GF-D8 (cell line): ENCODE measurements around the gene AIM2.
A peak's percentile ranks its signal among the peaks of the same experiment; 100 is the strongest.
"Not testable (repeated sequence)": the region's sequence is repeated elsewhere in the genome, so short reads cannot be mapped to it uniquely, and the experiment has no call there.

ENCODE experiments used
- DNase-seq: peaks from one replicate; lab custom pipeline; 2025; lab: John Stamatoyannopoulos, UW

Gene AIM2

GRCh38 chr1:159076438-159077119 lies at the start of gene AIM2:
AIM2 (minus strand) TSS chr1:159076766; CDS start chr1:159073499, 3,267 bp downstream.
- DNase-seq: peak; percentile 74

GRCh38 chr1:159123587-159123986 lies 47.0 kb upstream of the AIM2 start:
- no peak for DNase-seq

GRCh38 chr1:159122005-159122621 lies 45.5 kb upstream of the AIM2 start:
- no peak for DNase-seq

GRCh38 chr1:159121526-159121925 lies 45.0 kb upstream of the AIM2 start:
- no peak for DNase-seq

GRCh38 chr1:159120317-159120716 lies 43.8 kb upstream of the AIM2 start:
- no peak for DNase-seq

- DNase-seq: no peak
These were observed 37.2 kb upstream of the AIM2 start for GRCh38 chr1:159113596-159114433.

GRCh38 chr1:159103021-159103420 lies 26.5 kb upstream of the AIM2 start:
- not testable (repeated sequence) for DNase-seq

GRCh38 chr1:159100589-159100988 lies 24.0 kb upstream of the AIM2 start:
- no peak for DNase-seq

GRCh38 chr1:159098596-159098995 lies 22.0 kb upstream of the AIM2 start:
- DNase-seq: no peak

- DNase-seq: peak; percentile 10
These were observed 15.6 kb upstream of the AIM2 start for GRCh38 chr1:159092036-159092760.

- DNase-seq: peak; percentile 15
These were observed 15.1 kb upstream of the AIM2 start for GRCh38 chr1:159091607-159092031.

GRCh38 chr1:159091180-159091560 lies 14.6 kb upstream of the AIM2 start:
- no peak for DNase-seq

- DNase-seq: no peak
These were observed 14.0 kb upstream of the AIM2 start for GRCh38 chr1:159090286-159091179.

- no peak for DNase-seq
These were observed 12.7 kb upstream of the AIM2 start for GRCh38 chr1:159089184-159089791.

- no peak for DNase-seq
These were observed 12.1 kb upstream of the AIM2 start for GRCh38 chr1:159088546-159089183.

GRCh38 chr1:159088050-159088449 lies 11.5 kb upstream of the AIM2 start:
- DNase-seq: peak; percentile 79

GRCh38 chr1:159084867-159085266 lies 8.3 kb upstream of the AIM2 start:
- DNase-seq: peak; percentile 87

- DNase-seq: no peak
These were observed 7.6 kb upstream of the AIM2 start for GRCh38 chr1:159084152-159084551.

- no peak for DNase-seq
These were observed 6.4 kb upstream of the AIM2 start for GRCh38 chr1:159083013-159083412.

- no peak for DNase-seq
These were observed 5.1 kb upstream of the AIM2 start for GRCh38 chr1:159081626-159082025.
